Smooth muscle cell of the brain vasculature (primary cell): ENCODE results near the gene LAMA4.

Experiments used
- DNase-seq: peaks from one replicate; pipeline ENCODE4 v3.0.0-alpha.2; 2012; ENCODE audit warnings: low read depth, low spot score

LAMA4 gene

GRCh38 chr6:112253841-112254816 is at the start of gene LAMA4:
TSS of gene LAMA4 (minus strand) at chr6:112254567. CDS start at chr6:112254150, 417 bp downstream.
- DNase-seq: no peak

GRCh38 chr6:112302142-112302705 is 47.9 kb upstream of the LAMA4 start:
- no peak for DNase-seq

GRCh38 chr6:112300896-112301295 is 46.5 kb upstream of the LAMA4 start:
- no peak for DNase-seq

- DNase-seq: peak; percentile 24
These were observed 44.5 kb upstream of the LAMA4 start for GRCh38 chr6:112298816-112299281.

- peak; percentile 89 for DNase-seq
These were observed 43.8 kb upstream of the LAMA4 start for GRCh38 chr6:112298021-112298745.

- no peak for DNase-seq
These were observed 42.3 kb upstream of the LAMA4 start for GRCh38 chr6:112296694-112297093.

GRCh38 chr6:112296122-112296521 is 41.8 kb upstream of the LAMA4 start:
- DNase-seq: no peak

- no peak for DNase-seq
These were observed 36.9 kb upstream of the LAMA4 start for GRCh38 chr6:112291161-112291762.

- peak; percentile 91 for DNase-seq
These were observed 34.7 kb upstream of the LAMA4 start for GRCh38 chr6:112289038-112289566.

- no peak for DNase-seq
These were observed 34.1 kb upstream of the LAMA4 start for GRCh38 chr6:112288475-112288874.

- no peak for DNase-seq
These were observed 33.3 kb upstream of the LAMA4 start for GRCh38 chr6:112287577-112288225.

GRCh38 chr6:112286500-112287144 is 32.3 kb upstream of the LAMA4 start:
- DNase-seq: no peak

GRCh38 chr6:112286010-112286409 is 31.6 kb upstream of the LAMA4 start:
- DNase-seq: no peak

- DNase-seq: no peak
These were observed 30.2 kb upstream of the LAMA4 start for GRCh38 chr6:112284603-112285002.

GRCh38 chr6:112283621-112284020 is 29.3 kb upstream of the LAMA4 start:
- no peak for DNase-seq

- peak; percentile 54 for DNase-seq
These were observed 27.7 kb upstream of the LAMA4 start for GRCh38 chr6:112281821-112282615.

- DNase-seq: no peak
These were observed 24.9 kb upstream of the LAMA4 start for GRCh38 chr6:112279031-112279935.

GRCh38 chr6:112275365-112275764 is 21.0 kb upstream of the LAMA4 start:
- DNase-seq: no peak

GRCh38 chr6:112274774-112275173 is 20.4 kb upstream of the LAMA4 start:
- no peak for DNase-seq
